Amniotic epithelial cell (primary cell): ENCODE measurements around the gene UNC79.

Experiments used
- DNase-seq: peaks from one replicate; pipeline ENCODE4 v3.0.0-alpha.2; 2010; ENCODE audit warnings: low read depth

The UNC79 gene

GRCh38 chr14:93665169-93665568 is 234.4 kb downstream of the UNC79 start:
- no peak for DNase-seq

GRCh38 chr14:93669632-93670031 is 238.9 kb downstream of the UNC79 start:
- no peak for DNase-seq

- DNase-seq, result no peak
Measured at GRCh38 chr14:93674343-93674742, 243.6 kb downstream of the UNC79 start.

GRCh38 chr14:93675651-93676050 is 244.9 kb downstream of the UNC79 start:
- no peak for DNase-seq

- DNase-seq, result no peak
Measured at GRCh38 chr14:93676416-93676958, 245.7 kb downstream of the UNC79 start.

- DNase-seq, result no peak
Measured at GRCh38 chr14:93682459-93682858, 251.7 kb downstream of the UNC79 start.

- DNase-seq, result no peak
Measured at GRCh38 chr14:93683226-93683625, 252.5 kb downstream of the UNC79 start.

- DNase-seq, result no peak
Measured at GRCh38 chr14:93685121-93685895, 254.6 kb downstream of the UNC79 start.

- DNase-seq, result no peak
Measured at GRCh38 chr14:93686268-93686667, 255.5 kb downstream of the UNC79 start.

- DNase-seq, result no peak
Measured at GRCh38 chr14:93688239-93688666, 257.5 kb downstream of the UNC79 start.

GRCh38 chr14:93688820-93689219 is 258.1 kb downstream of the UNC79 start:
- DNase-seq, result no peak

- DNase-seq, result no peak
Measured at GRCh38 chr14:93690146-93690545, 259.4 kb downstream of the UNC79 start.

GRCh38 chr14:93691042-93691780 is 260.5 kb downstream of the UNC79 start:
- no peak for DNase-seq

- no peak for DNase-seq
Measured at GRCh38 chr14:93693914-93694313, 263.2 kb downstream of the UNC79 start.

- no peak for DNase-seq
Measured at GRCh38 chr14:93700928-93701327, 270.2 kb downstream of the UNC79 start.

GRCh38 chr14:93701562-93701961 is 270.8 kb downstream of the UNC79 start:
- no peak for DNase-seq

GRCh38 chr14:93702946-93703345 is 272.2 kb downstream of the UNC79 start:
- no peak for DNase-seq

GRCh38 chr14:93703941-93704340 is 273.2 kb downstream of the UNC79 start:
- DNase-seq, result no peak

GRCh38 chr14:93705513-93706156 is 274.9 kb downstream of the UNC79 start:
- no peak for DNase-seq

- no peak for DNase-seq
Measured at GRCh38 chr14:93706360-93706955, 275.7 kb downstream of the UNC79 start.

- no peak for DNase-seq
Measured at GRCh38 chr14:93707475-93707874, 276.7 kb downstream of the UNC79 start.

GRCh38 chr14:93708311-93708734 is 277.6 kb downstream of the UNC79 start:
- DNase-seq, result no peak
